Left lung (tissue), 10 donors: ENCODE measurements around the gene ZBTB20. TPM values are rescaled to one million over a fixed set of nuclear protein-coding genes. Genes with fewer than 3 reads are reported as not detected.
A peak's percentile ranks its signal among the peaks of the same experiment; 100 is the strongest.

ENCODE experiments used
- ATAC-seq: fragments of 200-7000 bp; cut with Tn5 transposase; one replicate; pipeline ENCODE4 v1.9.1; 2020; ENCODE audit warnings: moderate library complexity
- DNase-seq, 4 donors: peaks; one replicate each; pipeline ENCODE4 v3.0.0-alpha.2; 2013 to 2020
- H3K27ac ChIP-seq, 2 donors: fragments of 200-600 bp; sonication (generic) in 1 of 2; one replicate each; pipeline versions ENCODE4 v1.5.0 to v1.8.0; 2020 to 2021
- H3K27me3 ChIP-seq, 2 donors: fragments of 200-600 bp; sonication (generic) in 1 of 2; one replicate each; pipeline versions ENCODE4 v1.5.0 to v1.8.0; 2020 to 2021
- H3K36me3 ChIP-seq, 2 donors: fragments of 200-600 bp; sonication (generic) in 1 of 2; one replicate each; pipeline versions ENCODE4 v1.5.0 to v1.8.0; 2020 to 2021
- H3K4me1 ChIP-seq, 2 donors: fragments of 200-600 bp; one replicate each; pipeline ENCODE4 v1.8.0; 2021
- H3K4me3 ChIP-seq, 2 donors: fragments of 200-600 bp; sonication (generic) in 1 of 2; one replicate each; pipeline versions ENCODE4 v1.5.0 to v1.8.0; 2020 to 2021; ENCODE audit warnings: mild to moderate bottlenecking in 1 of 2
- H3K9me3 ChIP-seq, 2 donors: fragments of 200-600 bp; sonication (generic) in 1 of 2; one replicate each; pipeline versions ENCODE4 v1.5.0 to v1.8.0; 2020 to 2021
- intact Hi-C, 2 donors: fragments of 100-400 bp; cut with DNase I; formaldehyde crosslinking; loops; one replicate each; pipeline versions ENCODE4 v1.11.2 to v1.14.2; 2022
- polyA plus RNA-seq, 6 donors: library from polyadenylated mRNA; unstranded; fragments of 120-200 nt; gene quantifications; one replicate each; pipeline ENCODE4 v1.2.1, GENCODE V29; 2013; ENCODE audit not compliant: insufficient read length in 6 of 6
- total RNA-seq, 2 donors: library from RNA; stranded (reverse); fragmentation: NEBNext Ultra II Directional; extraction: Animal tissue kit (Norgen Biotek cat#: 25700); gene quantifications; one replicate each; pipeline ENCODE4 v1.2.1, GENCODE V29; 2021
- TF ChIP-seq, protein P1 (sequence below), 2 donors: fragments of 200-600 bp; sonication (generic) in 1 of 2; IDR thresholded peaks; one replicate each; pipeline versions ENCODE4 v1.5.0 to v1.8.0; 2021; ENCODE audit warnings: antibody characterized with exemption in 2 of 2
- donor health status: DM: no; HTN: yes; CAD: no.
- donor health status: DM: no; HTN: no; CAD: no.

The ZBTB20 gene
- total and polyA plus RNA-seq, 8 donors = 1.1 to 63.5 (median 6.0) TPM

DNA sequence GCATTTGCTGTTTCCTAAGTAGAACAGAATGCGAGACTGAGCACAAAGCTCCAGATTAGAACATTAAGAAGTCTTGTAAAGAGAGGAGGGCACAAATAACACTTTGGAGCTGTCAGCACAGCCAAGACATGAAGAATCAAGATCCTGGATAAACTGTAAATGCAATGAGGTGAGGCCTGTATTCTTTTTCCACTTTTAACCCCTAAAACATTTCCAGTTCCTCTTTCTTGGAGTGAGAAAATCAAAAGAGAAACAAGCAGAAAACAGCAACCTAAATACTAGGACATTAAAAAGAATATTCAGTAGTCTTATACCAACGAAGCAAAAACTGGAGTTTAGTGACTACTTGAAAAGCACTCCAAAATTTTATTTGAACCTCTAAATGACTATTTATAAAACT is 204.3 kb downstream of the ZBTB20 start:
- H3K4me3 ChIP-seq = no peak overlapping the region
- H3K36me3 ChIP-seq = no peaks in the 10 kb centered on the region
- DNase-seq (no peak), ATAC-seq (no peak)
- H3K27ac ChIP-seq = no peak overlapping the region
- no peaks in the 10 kb centered on the region for H3K4me1 ChIP-seq
- intact Hi-C loops = no loop called here
- no peaks in the 10 kb centered on the region for H3K27me3 ChIP-seq
- TF ChIP-seq, protein P1, sequence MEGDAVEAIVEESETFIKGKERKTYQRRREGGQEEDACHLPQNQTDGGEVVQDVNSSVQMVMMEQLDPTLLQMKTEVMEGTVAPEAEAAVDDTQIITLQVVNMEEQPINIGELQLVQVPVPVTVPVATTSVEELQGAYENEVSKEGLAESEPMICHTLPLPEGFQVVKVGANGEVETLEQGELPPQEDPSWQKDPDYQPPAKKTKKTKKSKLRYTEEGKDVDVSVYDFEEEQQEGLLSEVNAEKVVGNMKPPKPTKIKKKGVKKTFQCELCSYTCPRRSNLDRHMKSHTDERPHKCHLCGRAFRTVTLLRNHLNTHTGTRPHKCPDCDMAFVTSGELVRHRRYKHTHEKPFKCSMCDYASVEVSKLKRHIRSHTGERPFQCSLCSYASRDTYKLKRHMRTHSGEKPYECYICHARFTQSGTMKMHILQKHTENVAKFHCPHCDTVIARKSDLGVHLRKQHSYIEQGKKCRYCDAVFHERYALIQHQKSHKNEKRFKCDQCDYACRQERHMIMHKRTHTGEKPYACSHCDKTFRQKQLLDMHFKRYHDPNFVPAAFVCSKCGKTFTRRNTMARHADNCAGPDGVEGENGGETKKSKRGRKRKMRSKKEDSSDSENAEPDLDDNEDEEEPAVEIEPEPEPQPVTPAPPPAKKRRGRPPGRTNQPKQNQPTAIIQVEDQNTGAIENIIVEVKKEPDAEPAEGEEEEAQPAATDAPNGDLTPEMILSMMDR (IDR thresholded peaks at IDR 0.05) = no peak
- H3K9me3 ChIP-seq = peaks cover 0 to 7% of the 10 kb centered on the region in 2 donors

DNA sequence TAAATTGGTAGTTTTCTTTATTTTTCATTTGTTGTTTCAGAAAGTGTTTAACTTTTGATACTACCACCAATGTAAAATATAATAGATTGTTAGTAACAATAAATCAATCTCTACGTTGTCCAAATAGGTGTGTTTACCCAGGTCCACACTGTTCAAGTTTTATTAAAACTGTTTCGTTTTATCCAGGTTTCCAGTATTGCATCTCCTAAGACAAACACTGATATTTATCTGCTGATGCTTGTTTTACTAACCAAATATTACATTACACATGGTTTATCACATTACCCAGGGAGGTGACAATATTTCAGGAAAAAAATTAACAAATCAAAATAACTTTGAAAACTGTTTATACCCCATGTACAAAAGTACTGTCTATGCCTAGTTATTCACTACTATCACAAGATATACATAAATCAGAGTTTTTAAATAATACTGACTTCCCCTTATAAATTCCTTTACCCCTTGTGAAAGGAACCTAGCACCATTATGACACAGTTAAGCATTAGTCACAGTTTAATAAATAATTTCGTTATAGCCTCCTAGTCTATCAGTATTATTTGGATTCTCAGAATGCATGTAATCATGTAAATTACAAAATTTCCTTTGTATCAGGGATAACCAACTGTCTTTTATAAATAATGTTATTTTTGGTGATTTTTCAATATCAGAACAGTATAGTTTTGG is 205.3 kb downstream of the ZBTB20 start:
- DNase-seq = no peak
- intact Hi-C loops = no loop called here
- TF ChIP-seq, protein P1 (IDR thresholded peaks at IDR 0.05) = no peak
- ATAC-seq = no peak
- H3K9me3 ChIP-seq = peaks cover 0 to 5% of the 10 kb centered on the region in 2 donors
- H3K27me3 ChIP-seq = no peaks in the 10 kb centered on the region
- H3K4me1 ChIP-seq = no peaks in the 10 kb centered on the region
- H3K36me3 ChIP-seq = no peaks in the 10 kb centered on the region
- no peak overlapping the region for H3K27ac ChIP-seq
- no peak overlapping the region for H3K4me3 ChIP-seq

DNA sequence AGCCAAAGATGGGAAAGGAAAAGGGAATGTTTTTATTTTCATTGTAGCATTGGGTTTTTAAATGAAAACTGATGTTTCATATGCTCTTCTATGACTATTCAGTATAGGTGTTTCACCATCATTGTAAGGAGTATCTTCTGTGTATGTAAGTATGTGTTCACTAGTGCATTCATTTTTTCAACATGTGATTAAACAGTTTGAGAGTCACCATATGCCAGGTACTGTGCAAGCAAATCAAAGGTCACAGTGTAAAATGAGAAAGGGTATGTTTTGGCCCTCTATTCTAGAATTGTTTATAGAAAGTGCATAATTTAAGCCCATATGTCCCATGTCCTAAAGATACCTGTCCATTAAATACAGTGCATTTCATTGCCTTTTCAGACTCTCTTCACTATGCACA is 207.2 kb downstream of the ZBTB20 start:
- DNase-seq (no peak), ATAC-seq (no peak)
- Histone ChIP-seq H3K9me3 (peaks cover 0 to 2% of the 10 kb centered on the region in 2 donors), H3K4me3 (no peak overlapping the region), H3K27me3 (no peaks in the 10 kb centered on the region), H3K36me3 (no peaks in the 10 kb centered on the region), H3K4me1 (no peaks in the 10 kb centered on the region), H3K27ac (no peak overlapping the region)
- TF ChIP-seq, protein P1 (IDR thresholded peaks at IDR 0.05) = no peak
- intact Hi-C loops = no loop called here

DNA sequence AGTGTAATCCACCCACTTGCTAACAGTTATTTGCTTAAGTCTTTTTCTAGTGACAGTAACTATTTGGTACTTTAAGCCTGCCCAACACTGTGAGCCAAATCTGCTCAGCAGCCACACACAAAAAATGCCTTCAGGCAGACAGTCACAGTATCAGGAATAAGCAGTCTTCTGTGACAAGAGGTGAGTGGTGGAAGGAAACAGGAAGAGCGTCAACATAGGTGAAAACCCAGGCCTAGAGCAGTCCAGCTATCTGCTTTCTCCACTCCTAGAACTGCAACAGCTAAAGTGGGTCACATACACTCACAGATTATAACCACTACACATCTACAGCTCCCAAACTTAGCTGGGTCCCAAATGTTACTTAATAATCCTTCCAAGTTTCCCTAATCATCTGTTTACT is 213.7 kb downstream of the ZBTB20 start:
- Histone ChIP-seq H3K27ac (no peak overlapping the region), H3K36me3 (no peaks in the 10 kb centered on the region), H3K9me3 (peaks cover 0 to 2% of the 10 kb centered on the region in 2 donors), H3K27me3 (no peaks in the 10 kb centered on the region), H3K4me1 (no peaks in the 10 kb centered on the region), H3K4me3 (no peak overlapping the region)
- intact Hi-C loops = no loop called here
- TF ChIP-seq, protein P1 (IDR thresholded peaks at IDR 0.05) = no peak
- DNase-seq (no peak), ATAC-seq (no peak)

DNA sequence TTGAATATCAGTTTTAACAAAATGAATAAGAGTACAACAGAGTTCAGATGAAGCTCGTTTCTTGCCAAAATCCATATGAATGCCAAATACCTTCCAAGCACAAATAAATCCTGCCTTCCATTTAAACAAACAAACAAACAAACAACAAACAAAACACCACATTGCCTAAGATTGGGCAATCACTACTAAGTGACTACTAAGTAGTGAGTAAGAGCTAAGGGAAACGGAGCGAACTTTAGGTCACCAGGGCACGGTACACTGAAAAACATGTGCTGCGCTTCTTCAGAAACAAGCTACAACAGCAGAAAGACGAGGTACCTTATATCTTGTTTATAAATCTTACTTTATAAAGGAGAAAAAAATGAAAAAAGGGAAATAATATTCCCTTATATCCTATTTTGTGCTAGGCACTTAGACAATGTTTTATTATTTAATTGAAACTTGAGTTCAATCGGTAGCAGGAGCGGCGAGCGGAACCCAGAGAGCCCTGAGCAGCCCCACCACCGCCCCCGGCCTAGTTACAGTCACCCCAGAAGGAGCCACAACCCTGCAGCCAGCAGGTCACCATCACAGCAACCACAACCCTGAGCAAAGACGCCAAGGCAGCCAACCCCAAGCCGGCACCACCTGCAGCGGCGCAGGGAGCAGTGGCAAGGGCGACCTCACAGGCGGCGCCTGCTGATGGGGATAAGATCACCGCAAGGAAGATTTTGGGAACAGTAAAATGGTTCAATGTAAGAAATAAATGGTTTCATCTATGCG is 216.9 kb downstream of the ZBTB20 start:
- intact Hi-C loops = no loop called here
- peak in 1 of 4 donors; percentile 36 for DNase-seq
- Histone ChIP-seq H3K36me3 (no peaks in the 10 kb centered on the region), H3K27me3 (no peaks in the 10 kb centered on the region), H3K4me1 (no peaks in the 10 kb centered on the region), H3K4me3 (no peak overlapping the region), H3K27ac (no peak overlapping the region), H3K9me3 (no peaks in the 10 kb centered on the region)
- ATAC-seq = no peak
- TF ChIP-seq, protein P1 (IDR thresholded peaks at IDR 0.05) = no peak
